DMS53 treated with DMSO at 0.1 percent for 48 hours (cell line): ENCODE measurements around the gene AFF2.

Source experiments
- DNase-seq: peaks from one replicate; lab custom pipeline; 2025; ENCODE audit not compliant: unreplicated experiment; lab: John Stamatoyannopoulos, UW

AFF2 gene

GRCh38 chrX:148913971-148914370 lies 413.6 kb downstream of the AFF2 start:
- no peak for DNase-seq

GRCh38 chrX:148914783-148915182 lies 414.4 kb downstream of the AFF2 start:
- DNase-seq = no peak

GRCh38 chrX:148915474-148915873 lies 415.1 kb downstream of the AFF2 start:
- no peak for DNase-seq

- DNase-seq = no peak
Measured at GRCh38 chrX:148917441-148917840, 417.0 kb downstream of the AFF2 start.

- DNase-seq = no peak
Measured at GRCh38 chrX:148923631-148924030, 423.2 kb downstream of the AFF2 start.

GRCh38 chrX:148926371-148926770 lies 426.0 kb downstream of the AFF2 start:
- no peak for DNase-seq

- DNase-seq = no peak
Measured at GRCh38 chrX:148928811-148929210, 428.4 kb downstream of the AFF2 start.

- DNase-seq = no peak
Measured at GRCh38 chrX:148929686-148930085, 429.3 kb downstream of the AFF2 start.

- DNase-seq = no peak
Measured at GRCh38 chrX:148930206-148930729, 429.9 kb downstream of the AFF2 start.

- DNase-seq = no peak
Measured at GRCh38 chrX:148933881-148934280, 433.5 kb downstream of the AFF2 start.

GRCh38 chrX:148938348-148938747 lies 437.9 kb downstream of the AFF2 start:
- DNase-seq = no peak

- DNase-seq = no peak
Measured at GRCh38 chrX:148940411-148940996, 440.1 kb downstream of the AFF2 start.

GRCh38 chrX:148942754-148943153 lies 442.3 kb downstream of the AFF2 start:
- DNase-seq = no peak

GRCh38 chrX:148947399-148947975 lies 447.1 kb downstream of the AFF2 start:
- no peak for DNase-seq

GRCh38 chrX:148956352-148956751 lies 455.9 kb downstream of the AFF2 start:
- no peak for DNase-seq

- no peak for DNase-seq
Measured at GRCh38 chrX:148958901-148959300, 458.5 kb downstream of the AFF2 start.

- DNase-seq = peak; percentile 15
Measured at GRCh38 chrX:148960060-148960459, 459.6 kb downstream of the AFF2 start.

- no peak for DNase-seq
Measured at GRCh38 chrX:148961985-148962384, 461.6 kb downstream of the AFF2 start.

GRCh38 chrX:148976571-148977400 lies 476.4 kb downstream of the AFF2 start:
- no peak for DNase-seq

- no peak for DNase-seq
Measured at GRCh38 chrX:148979786-148980185, 479.4 kb downstream of the AFF2 start.

- DNase-seq = no peak
Measured at GRCh38 chrX:148984238-148984637, 483.8 kb downstream of the AFF2 start.

- no peak for DNase-seq
Measured at GRCh38 chrX:148991502-148991901, 491.1 kb downstream of the AFF2 start.
